K562 (cell line): Measurements from ENCODE around the gene SERPINE1. TPM values are rescaled to one million over a fixed set of nuclear protein-coding genes. Genes with fewer than 3 reads are reported as not detected.

ENCODE experiments used
- ARID1B ChIP-seq: fragments of 450-650 bp; IDR thresholded peaks from 2 replicates; pipeline ENCODE4 v1.6.1; 2016; ENCODE audit warnings: antibody characterized with exemption, mild to moderate bottlenecking, inconsistent platforms
- ATF3 ChIP-seq, 2 experiments: fragments of 450-650 bp in 1 of 2; sonication (generic) in 1 of 2; formaldehyde crosslinking in 1 of 2; IDR thresholded peaks in 1 of 2; conservative IDR thresholded peaks in 1 of 2; 2 replicates each; pipeline versions ENCODE4 v1.6.1 to v1.8.1; 2016 to 2023; ENCODE audit warnings: mild to moderate bottlenecking in 2 of 2, moderate library complexity in 2 of 2, inconsistent platforms in 1 of 2, missing genetic modification reagents in 1 of 2
- BHLHE40 ChIP-seq: IDR thresholded peaks from 2 replicates; pipeline ENCODE4 v1.6.1; 2011; ENCODE audit warnings: low read length, improper control_type of control experiment
- BMI1 ChIP-seq: fragments of 150-350 bp; IDR thresholded peaks from 2 replicates; pipeline ENCODE4 v1.6.1; 2014; ENCODE audit warnings: low read length
- CBFA2T2 ChIP-seq: fragments of 450-650 bp; conservative IDR thresholded peaks from 2 replicates; pipeline ENCODE4 v1.6.1; 2017; ENCODE audit warnings: mild to moderate bottlenecking
- CBFA2T3 ChIP-seq: fragments of 450-650 bp; IDR thresholded peaks from 2 replicates; pipeline ENCODE4 v1.6.1; 2017
- CBX3 ChIP-seq, 2 experiments: IDR thresholded peaks; 1 replicate in 1 of 2; 2 replicates in 1 of 2; pipeline ENCODE4 v1.6.1; 2012; ENCODE audit warnings: inconsistent platforms in 2 of 2, low read length in 2 of 2, borderline replicate concordance in 1 of 2, control low read depth in 1 of 2
- CTCFL ChIP-seq: IDR thresholded peaks from 2 replicates; pipeline ENCODE4 v1.6.1; 2011; ENCODE audit warnings: borderline replicate concordance, low read depth, mild to moderate bottlenecking, moderate library complexity, low read length; ENCODE audit not compliant: insufficient read depth, poor library complexity, severe bottlenecking
- HMG20A ChIP-seq: fragments of 450-650 bp; formaldehyde crosslinking; conservative IDR thresholded peaks from 2 replicates; pipeline ENCODE4 v1.4.0; 2020; ENCODE audit warnings: mild to moderate bottlenecking, mixed read lengths
- HNRNPK ChIP-seq: fragments of 200-400 bp; formaldehyde crosslinking; IDR thresholded peaks from one replicate; pipeline ENCODE4 v1.6.1; 2018; ENCODE audit warnings: mild to moderate bottlenecking, low read depth, low read length; ENCODE audit not compliant: poor library complexity, severe bottlenecking
- HNRNPUL1 ChIP-seq: fragments of 200-400 bp; formaldehyde crosslinking; IDR thresholded peaks from 2 replicates; pipeline ENCODE4 v1.6.1; 2017; ENCODE audit warnings: low read length
- JUND ChIP-seq, 2 experiments: IDR thresholded peaks; 2 replicates in 1 of 2; 3 replicates in 1 of 2; pipeline ENCODE4 v1.6.1; 2011; ENCODE audit warnings: borderline replicate concordance in 2 of 2, low read depth in 2 of 2, low read length in 2 of 2, improper control_type of control experiment in 1 of 2, missing biosample characterization in 1 of 2, missing genetic modification characterization in 1 of 2, missing genetic modification reagents in 1 of 2
- KDM4B ChIP-seq, 2 experiments: fragments of 450-650 bp in 1 of 2; sonication (generic) in 1 of 2; IDR thresholded peaks; 2 replicates each; pipeline ENCODE4 v1.6.1; 2016 to 2017; ENCODE audit warnings: borderline replicate concordance in 2 of 2, antibody characterized with exemption in 1 of 2, low read depth in 1 of 2, mild to moderate bottlenecking in 1 of 2
- LCOR ChIP-seq: sonication (generic); formaldehyde crosslinking; IDR thresholded peaks from 2 replicates; pipeline ENCODE4 v1.8.0; 2022; ENCODE audit warnings: mild to moderate bottlenecking, missing genetic modification reagents
- MTA2 ChIP-seq: fragments of 450-650 bp; IDR thresholded peaks from 2 replicates; pipeline ENCODE4 v1.6.1; 2016; ENCODE audit warnings: low read depth
- NELFE ChIP-seq: IDR thresholded peaks from 2 replicates; pipeline ENCODE4 v1.6.1; 2011; ENCODE audit warnings: mild to moderate bottlenecking; ENCODE audit not compliant: insufficient read depth, insufficient read length
- RCOR1 ChIP-seq, 2 experiments: IDR thresholded peaks; 2 replicates each; pipeline ENCODE4 v1.6.1; 2012; ENCODE audit warnings: low read depth in 2 of 2, low read length in 2 of 2, borderline replicate concordance in 1 of 2, improper control_type of control experiment in 1 of 2
- TCF15 ChIP-seq: fragments of 250-450 bp; sonication (Bioruptor Pico); IDR thresholded peaks from 2 replicates; pipeline ENCODE4 v1.8.0; 2022; ENCODE audit warnings: moderate library complexity, mild to moderate bottlenecking, inconsistent platforms
- TEAD4 ChIP-seq, 2 experiments: sonication (generic) in 1 of 2; formaldehyde crosslinking in 1 of 2; IDR thresholded peaks; 2 replicates each; pipeline versions ENCODE4 v1.6.1 to v1.8.0; 2012 to 2022; ENCODE audit warnings: borderline replicate concordance in 1 of 2, inconsistent platforms in 1 of 2, low read length in 1 of 2, mild to moderate bottlenecking in 1 of 2, missing genetic modification reagents in 1 of 2
- ZNF512 ChIP-seq: IDR thresholded peaks from 2 replicates; pipeline ENCODE4 v1.6.1; 2016; ENCODE audit warnings: missing genetic modification characterization, missing compliant biosample characterization
- ZNF561 ChIP-seq: fragments of 450-650 bp; formaldehyde crosslinking; conservative IDR thresholded peaks from 2 replicates; pipeline ENCODE4 v1.4.0; 2020; ENCODE audit warnings: mild to moderate bottlenecking, moderate library complexity
- ZNF778 ChIP-seq: fragments of 450-650 bp; formaldehyde crosslinking; IDR thresholded peaks from 2 replicates; pipeline ENCODE4 v1.4.0; 2020; ENCODE audit warnings: mild to moderate bottlenecking, moderate library complexity
- polyA plus RNA-seq, 8 experiments: library from polyadenylated mRNA; depleted of rRNA in 4 of 8; stranded (reverse) in 5 of 8; unstranded in 3 of 8; fragments of >200 nt; fragmentation: Nextera tagmentation in 2 of 8; fragmentation: Illumina TruSeq in 1 of 8; extraction: Ambion mirVana in 2 of 8; extraction: Trizol in 1 of 8; gene quantifications; 2 replicates each; pipeline versions ENCODE4 v1.2.1 to v1.2.3, GENCODE V29; 2011 to 2014; ENCODE audit warnings: inconsistent platforms in 1 of 8, missing spikeins in 1 of 8
- total RNA-seq, 7 experiments: library from RNA; depleted of rRNA in 6 of 7; stranded (reverse); fragments of >200 nt in 6 of 7; fragmentation: Illumina TruSeq in 2 of 7; extraction: Trizol in 2 of 7; gene quantifications; 2 replicates each; pipeline versions ENCODE4 v1.2.1 to v1.2.3, GENCODE V29; 2011 to 2021; ENCODE audit warnings: low replicate concordance in 1 of 7

SERPINE1 gene
- total and polyA plus RNA-seq, 9 of the 15 experiments (the other 6 are each of a cell fraction or from before 2014, with no cell fraction given): 0.22 to 4.8 (median 0.91) TPM

GRCh38 chr7:101185258-101185839 is 58.4 kb downstream of the SERPINE1 start (continued):
- no peak for TF ChIP-seq HMG20A (CRISPR knock-in tag)
- peak; percentile 72 for TF ChIP-seq ARID1B
- no peak for TF ChIP-seq ZNF778
- no peak for TF ChIP-seq ZNF561 (CRISPR knock-in tag)
- no peak for TF ChIP-seq HNRNPUL1
- no peak for TF ChIP-seq BMI1
- TF ChIP-seq CBX3 (IDR thresholded peaks at IDR 0.05; ENCODE audit: borderline replicate concordance in 1 of 2, low read length in 2 of 2): 0 out of 3 replicates have a peak, but pooled peaks of 1 of the 2 experiments have one; percentile 13
- TF ChIP-seq TEAD4 (IDR thresholded peaks at IDR 0.05; ENCODE audit: low read length): peak; percentile 68; the same call in 1 of the 2 replicates
- no peak for TF ChIP-seq TEAD4 (CRISPR knock-in tag; IDR thresholded peaks at IDR 0.05; ENCODE audit: borderline replicate concordance)
- TF ChIP-seq TCF15 (CRISPR knock-in tag): no peak
- TF ChIP-seq ATF3 (IDR thresholded peaks at IDR 0.05): peak; percentile 78
- TF ChIP-seq ATF3 (CRISPR knock-in tag; conservative IDR thresholded peaks at IDR 0.05): 0 out of 2 replicates have a peak, but pooled peaks have one; percentile 7
- TF ChIP-seq CBFA2T2: peak; percentile 34; the same call in 1 of the 2 replicates
- peak; percentile 37; the same call in 1 of the 2 replicates for TF ChIP-seq BHLHE40
- 0 out of 2 replicates have a peak, but pooled peaks have one; percentile 31 for TF ChIP-seq LCOR (CRISPR knock-in tag)
- no peak for TF ChIP-seq KDM4B (IDR thresholded peaks at IDR 0.05; ENCODE audit: borderline replicate concordance in 2 of 2, low read depth in 1 of 2)
- TF ChIP-seq CTCFL: no peak
- peak; percentile 33; the same call in 1 of the 2 replicates for TF ChIP-seq MTA2
- TF ChIP-seq ZNF512 (tag): no peak
- no peak for TF ChIP-seq HNRNPK
- TF ChIP-seq NELFE: no peak
- peak; percentile 89 for TF ChIP-seq JUND (IDR thresholded peaks at IDR 0.05; ENCODE audit: borderline replicate concordance, low read depth, low read length)
- TF ChIP-seq JUND (tag; IDR thresholded peaks at IDR 0.05; ENCODE audit: borderline replicate concordance, low read depth, low read length): peak; percentile 68; the same call in 2 of the 3 replicates
- peak; percentile 74 for TF ChIP-seq CBFA2T3
- 0 out of 4 replicates have a peak, but pooled peaks of 1 of the 2 experiments have one; percentile 10 for TF ChIP-seq RCOR1 (IDR thresholded peaks at IDR 0.05; ENCODE audit: borderline replicate concordance in 1 of 2, low read depth in 2 of 2, low read length in 2 of 2)
